Thyroid gland (tissue), 4 donors: ENCODE data around the gene TEX19. TPM values are rescaled to one million over a fixed set of nuclear protein-coding genes. Genes with fewer than 3 reads are reported as not detected.
A peak's percentile ranks its signal among the peaks of the same experiment; 100 is the strongest.

ENCODE experiments used
- DNase-seq, 2 donors: peaks; one replicate each; pipeline ENCODE4 v3.0.0-alpha.2; 2019
- H3K27ac ChIP-seq, 3 donors: fragments of 200-600 bp; sonication (generic); 1 replicate in 2 of 3; 2 replicates in 1 of 3; pipeline ENCODE4 v1.5.1; 2016 to 2019; ENCODE audit warnings: mild to moderate bottlenecking in 1 of 3, moderate library complexity in 1 of 3
- H3K27me3 ChIP-seq: fragments of 200-600 bp; sonication (generic); one replicate; pipeline ENCODE4 v1.5.1; 2019
- H3K36me3 ChIP-seq, 2 donors: fragments of 200-600 bp; sonication (generic); one replicate each; pipeline ENCODE4 v1.5.1; 2016 to 2019
- H3K4me1 ChIP-seq, 2 donors: fragments of 200-600 bp; sonication (generic); one replicate each; pipeline ENCODE4 v1.5.1; 2017 to 2019
- H3K4me3 ChIP-seq, 3 donors: fragments of 200-600 bp; sonication (generic); replicated peaks in 1 of 3; 1 replicate in 2 of 3; 2 replicates in 1 of 3; pipeline ENCODE4 v1.5.1; 2016; ENCODE audit warnings: mild to moderate bottlenecking in 1 of 3
- H3K9me3 ChIP-seq: fragments of 200-600 bp; sonication (generic); one replicate; pipeline ENCODE4 v1.5.1; 2017
- CTCF ChIP-seq, 6 experiments: fragments of 200-600 bp in 3 of 6; fragments of 450-650 bp in 3 of 6; sonication (generic) in 3 of 6; IDR thresholded peaks; one replicate each; pipeline ENCODE4 v1.5.1; 2016 to 2019; ENCODE audit warnings: antibody characterized with exemption in 6 of 6, mild to moderate bottlenecking in 2 of 6, inconsistent platforms in 1 of 6, moderate library complexity in 1 of 6
- POLR2A ChIP-seq, 2 donors: fragments of 450-650 bp; IDR thresholded peaks; one replicate each; pipeline ENCODE4 v1.6.1; 2017; ENCODE audit warnings: antibody characterized with exemption in 2 of 2, mild to moderate bottlenecking in 2 of 2, moderate library complexity in 1 of 2
- WGBS, 2 donors: methylation state at CpG; one replicate each; pipeline ENCODE4 v1.1.5; 2017; 5-methylcytosine and 5-hydroxymethylcytosine counted together
- intact Hi-C: fragments of 100-400 bp; cut with DNase I; formaldehyde crosslinking; loops from one replicate; pipeline ENCODE4 v1.15.1; 2023
- total RNA-seq, 4 donors: library from RNA; depleted of rRNA; stranded (reverse); fragments of >200 nt; gene quantifications; one replicate each; pipeline ENCODE4 v1.2.3, GENCODE V29; 2016

The TEX19 gene
- total RNA-seq, 4 donors from 2014 or later: 0.54 TPM; not detected in 3

GRCh38 chr17:82338858-82339633 lies 20.0 kb upstream of the TEX19 start:
- Histone ChIP-seq H3K4me3 (no peak overlapping the region), H3K4me1 (peaks cover 17 to 26% of the 10 kb centered on the region in 2 donors), H3K27me3 (no peaks in the 10 kb centered on the region), H3K27ac (no peak overlapping the region), H3K36me3 (no peaks in the 10 kb centered on the region), H3K9me3 (no peaks in the 10 kb centered on the region)
- peak in 1 of 2 donors; percentile 21 for DNase-seq
- intact Hi-C loops: no loop called here
- WGBS, 2 donors: 42 to 53% methylated on average over 26 to 29 of the region's 29 CpGs
- TF ChIP-seq CTCF (IDR thresholded peaks at IDR 0.05): no peak
- TF ChIP-seq POLR2A (IDR thresholded peaks at IDR 0.05): no peak

GRCh38 chr17:82339634-82340580 lies 19.1 kb upstream of the TEX19 start:
- no peak overlapping the region for H3K4me3 ChIP-seq
- H3K4me1 ChIP-seq: peaks cover 10 to 17% of the 10 kb centered on the region in 2 donors
- DNase-seq: no peak
- no peaks in the 10 kb centered on the region for H3K9me3 ChIP-seq
- intact Hi-C loops: no loop called here
- no peaks in the 10 kb centered on the region for H3K36me3 ChIP-seq
- H3K27ac ChIP-seq: no peak overlapping the region
- no peaks in the 10 kb centered on the region for H3K27me3 ChIP-seq
- no peak for TF ChIP-seq POLR2A (IDR thresholded peaks at IDR 0.05)
- WGBS, 2 donors: 49 to 64% methylated on average over 8 to 9 of the region's 10 CpGs

DNA sequence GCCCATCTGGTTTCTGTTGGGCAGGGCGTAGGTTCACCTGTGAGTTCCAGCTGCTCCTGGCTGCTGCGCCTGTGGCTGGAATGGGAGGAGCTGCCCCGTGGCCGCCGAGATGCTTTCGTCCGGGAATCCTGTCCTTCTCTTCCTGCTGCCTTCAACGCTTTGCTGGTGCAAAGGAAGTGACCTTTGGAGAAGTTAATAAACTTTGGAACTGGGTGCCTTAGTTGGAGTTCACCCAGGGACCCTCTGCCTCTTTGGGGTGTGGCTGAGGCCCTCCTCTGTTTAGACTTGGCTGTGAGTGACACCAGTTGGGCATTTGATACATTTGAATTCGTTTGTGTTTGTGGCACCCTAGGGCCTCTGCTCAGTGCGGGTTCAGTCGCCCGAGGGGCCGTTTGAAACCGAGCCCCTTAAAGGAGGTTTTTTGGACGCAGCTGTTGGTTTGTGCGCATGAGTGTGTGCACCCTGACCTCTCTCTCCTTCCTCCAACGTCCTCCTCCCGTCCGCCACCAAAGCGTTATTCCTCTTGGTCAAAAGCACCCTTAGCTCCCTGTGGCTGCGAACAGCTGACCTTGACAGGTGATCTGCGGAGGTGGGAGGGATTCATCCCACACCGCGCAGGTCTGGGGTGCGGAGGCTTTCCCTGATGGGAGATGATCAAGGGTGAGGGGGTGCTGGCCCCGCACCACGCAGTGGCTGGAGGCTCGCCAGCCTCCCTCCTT lies 16.5 kb upstream of the TEX19 start:
- intact Hi-C loops: no loop called here

DNA sequence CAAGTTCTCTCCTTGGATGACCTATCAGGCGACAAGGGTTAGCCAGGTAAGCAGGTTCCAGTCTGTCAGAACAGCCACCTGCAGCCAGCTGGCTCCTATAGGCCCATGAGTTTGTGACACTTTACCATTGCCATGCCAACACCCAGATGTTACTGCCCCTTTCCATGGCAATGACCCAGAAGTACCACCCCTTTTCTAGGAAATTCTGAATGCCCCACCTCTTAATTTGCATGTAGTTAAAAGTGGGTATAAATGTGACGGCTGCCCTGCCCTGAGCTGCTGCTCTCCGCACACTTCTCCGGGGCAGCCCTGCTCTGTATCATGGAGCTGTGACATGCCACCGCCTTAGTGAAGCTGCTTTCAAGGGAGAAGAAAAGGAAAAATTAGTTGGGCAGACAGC lies 15.5 kb upstream of the TEX19 start:
- intact Hi-C loops: no loop called here
- H3K4me3 ChIP-seq: no peak overlapping the region
- no peaks in the 10 kb centered on the region for H3K27me3 ChIP-seq
- H3K9me3 ChIP-seq: no peaks in the 10 kb centered on the region
- TF ChIP-seq CTCF (IDR thresholded peaks at IDR 0.05): no peak
- no peak for TF ChIP-seq POLR2A (IDR thresholded peaks at IDR 0.05)
- H3K36me3 ChIP-seq: no peaks in the 10 kb centered on the region
- no peak for DNase-seq
- 91% methylated on average over 5 of the region's 5 CpGs for WGBS, 2 donors
- no peak overlapping the region for H3K27ac ChIP-seq
- H3K4me1 ChIP-seq: peaks cover 5 to 12% of the 10 kb centered on the region in 2 donors

More for the DNA sequence above, 16.5 kb upstream of the TEX19 start:
- Histone ChIP-seq H3K27me3 (no peaks in the 10 kb centered on the region), H3K9me3 (no peaks in the 10 kb centered on the region), H3K27ac (no peak overlapping the region), H3K4me1 (peaks cover 5 to 10% of the 10 kb centered on the region in 2 donors), H3K36me3 (no peaks in the 10 kb centered on the region), H3K4me3 (no peak overlapping the region)
- TF ChIP-seq POLR2A (IDR thresholded peaks at IDR 0.05) (no peak), CTCF (IDR thresholded peaks at IDR 0.05) (no peak)
- WGBS, 2 donors: 81 to 88% methylated on average over 24 to 28 of the region's 28 CpGs
- DNase-seq: no peak

DNA sequence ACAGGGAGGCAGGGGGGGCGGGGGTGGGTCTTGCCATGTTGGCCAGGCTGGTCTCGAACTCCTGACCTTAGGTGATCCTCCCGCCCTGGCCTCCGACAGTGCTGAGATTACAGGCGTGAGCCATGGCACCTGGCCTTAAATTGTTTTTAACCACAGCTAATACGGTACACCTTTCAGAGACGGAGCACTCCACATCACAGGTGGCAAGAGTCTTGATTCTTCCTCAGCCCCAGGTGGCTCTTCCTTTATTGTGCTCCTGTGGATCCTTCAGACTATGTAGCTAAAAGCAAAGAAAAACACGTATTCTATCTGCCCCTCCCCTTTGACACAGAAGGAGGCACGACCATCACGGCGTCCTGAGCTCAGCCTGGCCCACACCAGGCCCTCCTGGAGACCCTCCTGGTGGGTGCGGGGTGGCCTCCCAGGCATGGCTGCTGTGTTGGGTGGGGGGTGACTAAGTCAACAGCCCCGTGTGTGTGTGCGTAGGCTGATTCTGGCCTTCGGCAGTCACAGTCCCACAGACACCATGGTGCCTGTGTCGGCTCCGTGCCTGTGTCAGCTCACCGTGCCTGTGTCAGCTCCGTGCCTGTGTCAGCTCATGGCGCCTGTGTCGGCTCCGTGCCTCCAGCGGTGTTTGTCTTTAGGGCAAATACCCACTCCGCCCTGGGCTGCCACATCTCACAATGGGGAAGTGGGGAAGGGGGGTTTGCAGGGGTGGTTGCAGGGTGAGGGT lies 14.7 kb upstream of the TEX19 start:
- Histone ChIP-seq H3K4me1 (peaks cover 2 to 9% of the 10 kb centered on the region in 2 donors), H3K4me3 (no peak overlapping the region), H3K36me3 (no peaks in the 10 kb centered on the region), H3K27me3 (no peaks in the 10 kb centered on the region), H3K27ac (no peak overlapping the region), H3K9me3 (no peaks in the 10 kb centered on the region)
- 77 to 86% methylated on average over 11 to 15 of the region's 24 CpGs for WGBS, 2 donors
- DNase-seq: no peak
- no peak for TF ChIP-seq CTCF (IDR thresholded peaks at IDR 0.05)
- no peak for TF ChIP-seq POLR2A (IDR thresholded peaks at IDR 0.05)
- intact Hi-C loops: no loop called here
